ENCODE measurements around the gene ADRA2B.
"Not testable (repeated sequence)": the region's sequence is repeated elsewhere in the genome, so short reads cannot be mapped to it uniquely, and the experiment has no call there.

ADRA2B gene

DNA sequence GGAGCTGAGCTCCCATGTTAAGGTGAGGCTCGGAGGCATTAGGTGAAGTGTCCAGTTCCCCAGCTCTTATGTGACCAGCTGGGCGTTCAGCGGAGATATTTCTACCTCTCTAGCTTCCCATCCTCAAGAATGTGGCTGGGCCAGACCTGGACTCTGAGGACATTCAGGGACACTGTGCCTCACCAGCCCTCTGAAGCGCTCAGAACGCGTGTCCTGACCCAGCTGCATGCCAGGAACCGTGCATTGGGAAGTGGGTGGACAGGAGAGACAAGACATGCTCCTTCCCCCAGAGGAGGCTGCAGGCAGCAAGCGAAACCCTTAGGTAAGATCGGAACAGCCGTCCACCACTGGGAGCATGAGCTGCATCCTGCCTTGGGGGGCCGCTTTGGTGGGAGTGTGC, 43.6 kb downstream of the ADRA2B start:
- TF ChIP-seq, protein P1, sequence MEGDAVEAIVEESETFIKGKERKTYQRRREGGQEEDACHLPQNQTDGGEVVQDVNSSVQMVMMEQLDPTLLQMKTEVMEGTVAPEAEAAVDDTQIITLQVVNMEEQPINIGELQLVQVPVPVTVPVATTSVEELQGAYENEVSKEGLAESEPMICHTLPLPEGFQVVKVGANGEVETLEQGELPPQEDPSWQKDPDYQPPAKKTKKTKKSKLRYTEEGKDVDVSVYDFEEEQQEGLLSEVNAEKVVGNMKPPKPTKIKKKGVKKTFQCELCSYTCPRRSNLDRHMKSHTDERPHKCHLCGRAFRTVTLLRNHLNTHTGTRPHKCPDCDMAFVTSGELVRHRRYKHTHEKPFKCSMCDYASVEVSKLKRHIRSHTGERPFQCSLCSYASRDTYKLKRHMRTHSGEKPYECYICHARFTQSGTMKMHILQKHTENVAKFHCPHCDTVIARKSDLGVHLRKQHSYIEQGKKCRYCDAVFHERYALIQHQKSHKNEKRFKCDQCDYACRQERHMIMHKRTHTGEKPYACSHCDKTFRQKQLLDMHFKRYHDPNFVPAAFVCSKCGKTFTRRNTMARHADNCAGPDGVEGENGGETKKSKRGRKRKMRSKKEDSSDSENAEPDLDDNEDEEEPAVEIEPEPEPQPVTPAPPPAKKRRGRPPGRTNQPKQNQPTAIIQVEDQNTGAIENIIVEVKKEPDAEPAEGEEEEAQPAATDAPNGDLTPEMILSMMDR (IDR thresholded peaks at IDR 0.05; ENCODE audit: insufficient read depth, missing control alignments), result no peak
- FAIRE-seq (no peak), DNase-seq (ENCODE audit: insufficient read length, low spot score) (no peak)

DNA sequence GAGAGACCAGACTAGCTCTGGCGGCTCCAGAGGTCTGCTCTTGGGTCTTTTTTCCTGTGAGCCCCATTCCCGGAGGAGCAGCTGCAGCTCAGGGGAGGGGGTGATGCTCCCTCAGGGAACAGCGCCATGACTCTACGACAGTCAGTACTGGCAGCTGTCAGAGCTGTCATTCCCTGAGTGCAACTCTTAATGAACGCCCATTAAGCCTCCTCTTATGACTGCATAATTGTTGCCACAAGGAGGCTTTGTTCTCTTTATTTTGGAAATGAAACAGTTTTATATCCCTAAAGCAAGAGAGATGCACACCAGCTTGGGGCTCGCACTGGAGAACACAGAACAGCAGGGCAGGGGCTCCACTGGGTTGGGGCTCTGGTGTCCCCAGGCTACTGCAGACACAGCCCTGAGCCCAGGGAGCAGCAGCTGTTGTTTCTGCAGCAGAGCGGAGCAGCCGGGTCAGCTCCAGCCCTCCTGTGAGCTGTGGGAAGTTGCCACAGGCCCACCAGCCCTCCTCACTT, 44.3 kb downstream of the ADRA2B start:
- not testable (repeated sequence) for DNase-seq (ENCODE audit: insufficient read length, low spot score); FAIRE-seq

DNA sequence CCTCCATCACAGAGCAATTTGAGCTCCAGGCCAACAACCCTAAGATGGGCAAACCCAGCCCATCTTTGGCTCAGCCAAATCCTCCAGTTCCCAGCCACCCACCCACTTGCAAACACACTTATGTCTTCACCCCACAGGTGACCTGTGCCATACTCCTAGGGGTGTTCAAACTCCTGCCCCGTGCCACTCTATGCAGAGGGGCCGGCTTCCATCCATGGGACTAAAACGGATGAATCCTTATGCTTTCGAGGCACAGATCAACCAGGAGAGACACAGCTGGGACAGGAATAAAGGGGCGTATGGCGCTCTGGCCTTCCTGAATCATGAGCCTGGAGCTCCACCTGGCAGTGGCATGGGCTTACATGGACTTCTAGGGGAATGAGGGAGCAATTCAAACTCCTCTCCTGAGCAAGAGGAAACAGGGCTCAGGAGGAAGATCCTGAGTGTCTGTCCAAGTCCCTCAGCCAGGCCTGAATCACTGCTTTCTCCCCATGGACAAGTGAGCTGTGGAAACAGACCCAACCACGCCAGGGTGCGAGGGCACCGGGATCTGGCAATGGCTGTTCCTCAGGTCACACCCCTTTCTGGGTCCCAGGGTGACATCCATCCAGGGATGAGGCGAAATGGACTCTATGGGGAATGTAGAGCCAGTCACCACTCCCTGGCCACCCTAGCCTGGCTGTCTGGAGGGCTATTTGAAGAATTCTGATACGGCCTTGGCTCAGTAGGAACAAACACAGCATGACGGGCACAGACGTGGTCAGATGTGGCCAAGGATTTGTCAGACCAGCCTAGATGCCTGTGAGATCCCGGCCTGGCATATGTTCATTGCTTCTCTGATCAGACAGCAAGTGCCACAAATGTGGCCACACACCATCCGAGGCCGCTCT, 45.0 kb downstream of the ADRA2B start:
- not testable (repeated sequence) for DNase-seq (ENCODE audit: insufficient read length, low spot score); FAIRE-seq

DNA sequence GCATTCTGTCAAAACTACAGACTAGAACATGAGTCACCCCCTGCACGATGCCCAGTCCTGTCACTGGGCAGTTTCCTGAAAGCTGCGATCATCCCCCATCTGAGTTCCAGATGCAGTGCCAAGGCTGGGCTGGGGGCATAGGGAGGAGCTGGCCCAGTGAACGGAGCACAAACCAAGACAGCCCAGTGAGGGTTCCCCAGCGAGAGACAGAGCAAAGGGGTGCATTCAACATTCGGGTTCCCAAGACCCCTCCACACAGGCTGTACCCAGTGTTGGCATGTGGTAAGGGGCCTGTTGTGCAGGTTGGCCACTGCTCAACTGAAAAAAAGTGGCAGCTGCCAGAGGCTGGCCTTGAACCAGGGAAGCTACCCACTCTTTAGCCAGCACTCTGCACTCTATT, 46.0 kb downstream of the ADRA2B start:
- not testable (repeated sequence) for DNase-seq (ENCODE audit: insufficient read length, low spot score); FAIRE-seq

DNA sequence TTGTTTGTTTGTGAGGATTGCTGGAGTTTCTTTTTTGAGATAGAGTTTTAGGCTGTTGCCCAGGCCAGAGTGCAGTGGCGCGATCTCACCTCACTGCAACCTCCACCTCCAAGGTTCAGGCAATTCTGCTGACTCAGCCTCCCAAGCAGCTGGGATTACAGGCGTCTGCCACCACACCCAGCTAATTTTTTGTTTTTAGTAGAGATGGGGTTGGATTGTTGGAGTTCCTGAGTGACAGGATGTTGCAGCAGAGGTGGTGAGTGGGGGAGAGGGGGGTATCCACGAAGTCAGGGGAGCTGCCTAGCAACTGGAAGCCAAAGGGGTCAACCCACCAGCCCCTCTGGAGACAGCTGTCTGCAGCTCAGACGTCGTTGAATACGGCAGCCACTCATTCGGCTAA, 46.5 kb downstream of the ADRA2B start:
- not testable (repeated sequence) for FAIRE-seq; DNase-seq (ENCODE audit: insufficient read length, low spot score)

DNA sequence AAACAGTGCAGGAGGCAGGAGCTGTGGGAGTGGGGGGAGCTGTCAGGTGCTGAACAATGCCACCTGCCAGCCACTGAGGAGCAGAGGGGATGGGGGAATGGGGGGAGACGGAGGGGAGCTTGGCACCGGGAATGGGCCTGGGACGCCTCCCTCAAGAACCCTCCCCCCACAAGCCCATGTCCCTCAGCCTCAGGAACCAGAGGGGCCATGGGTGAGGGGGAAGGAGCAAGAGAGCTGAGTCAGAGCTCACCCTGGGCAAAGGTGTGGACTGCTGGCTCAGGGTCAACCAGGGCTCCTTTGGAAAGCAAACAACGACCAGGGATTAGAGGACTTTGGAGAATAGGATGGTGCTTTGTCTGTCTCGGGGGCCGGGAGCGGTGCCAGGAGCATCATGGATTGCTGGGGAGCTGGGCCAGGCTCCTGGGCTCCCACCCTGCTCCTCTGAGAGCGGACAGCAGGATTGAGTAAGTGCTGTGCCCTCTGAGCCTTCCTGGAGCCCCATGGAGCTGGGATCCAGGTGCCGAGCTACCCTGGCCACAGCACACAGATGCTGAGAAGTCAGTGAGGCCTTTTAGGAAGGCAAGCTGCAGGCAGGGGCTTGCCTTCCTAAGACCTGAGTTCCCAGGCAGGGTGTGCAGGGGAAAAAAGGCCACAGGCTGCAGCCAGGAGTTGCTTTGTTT, 48.3 kb downstream of the ADRA2B start:
- not testable (repeated sequence) for DNase-seq (ENCODE audit: insufficient read length, low spot score); FAIRE-seq

DNA sequence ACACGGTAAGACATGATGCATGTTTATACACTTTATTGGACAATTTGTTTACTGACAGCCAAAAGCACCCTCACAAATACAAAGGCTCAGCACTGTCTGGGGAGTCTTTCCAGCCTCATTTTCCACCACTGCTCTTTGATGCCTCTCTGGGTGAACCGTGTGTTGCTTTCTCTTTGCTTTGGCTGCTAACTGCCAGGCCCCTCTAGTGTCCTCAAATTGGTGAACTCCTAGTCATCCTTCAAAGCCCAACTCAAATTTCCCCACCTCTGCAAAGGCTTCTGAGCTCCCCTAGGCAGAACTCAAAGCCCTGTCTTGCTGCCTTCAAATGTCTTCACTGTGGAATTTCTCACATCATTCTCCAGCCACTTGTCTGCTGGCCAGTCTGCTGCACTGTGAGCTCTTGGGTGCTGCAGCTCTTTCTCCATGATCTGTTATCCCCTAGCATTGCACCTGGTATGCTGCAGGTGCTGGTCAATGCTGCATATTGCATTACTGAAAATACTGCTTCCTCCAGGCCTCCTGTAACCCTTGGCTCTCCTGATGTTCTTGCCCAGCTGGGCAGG, 49.2 kb downstream of the ADRA2B start:
- not testable (repeated sequence) for FAIRE-seq; DNase-seq (ENCODE audit: insufficient read length, low spot score)

DNA sequence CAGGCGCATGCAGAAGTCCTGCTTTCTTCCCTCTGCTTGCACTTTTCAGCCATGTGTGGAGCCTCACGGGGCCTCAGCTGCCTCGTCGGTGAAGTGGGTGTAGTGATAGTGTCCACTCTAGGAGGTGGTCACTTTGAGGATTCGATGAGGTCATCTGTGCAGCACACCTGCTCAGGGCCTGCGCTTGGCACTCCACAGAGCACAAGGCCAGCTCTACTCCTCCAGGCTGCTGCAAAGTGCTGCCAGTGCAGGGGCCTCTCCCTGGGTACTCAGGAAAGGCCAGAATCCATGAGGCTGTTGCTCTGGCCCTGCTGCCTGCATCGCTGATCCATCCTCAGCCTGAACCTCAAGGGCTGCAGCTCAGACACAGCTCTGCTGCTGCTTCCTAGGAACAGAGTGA, 49.9 kb downstream of the ADRA2B start:
- FAIRE-seq; DNase-seq (ENCODE audit: insufficient read length, low spot score): not testable (repeated sequence)

DNA sequence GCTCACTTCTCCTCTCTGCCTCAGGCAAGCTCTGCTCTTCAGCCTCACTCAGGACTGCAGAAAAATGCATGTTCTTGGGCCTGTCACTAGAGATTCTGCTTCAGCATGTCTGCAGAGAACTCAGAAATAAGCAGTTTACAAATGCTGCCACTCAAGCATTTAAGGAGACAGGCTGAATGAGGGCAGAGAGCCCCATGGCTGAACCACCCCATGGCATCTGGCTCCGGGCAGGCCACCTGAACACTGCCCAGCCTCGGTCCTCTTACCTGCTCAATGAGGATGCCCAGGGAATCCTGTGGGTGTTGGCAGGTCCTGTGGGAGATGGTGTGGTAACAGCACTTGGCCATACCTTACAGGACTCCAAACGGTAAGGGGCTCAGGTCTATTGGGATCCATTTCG, 50.4 kb downstream of the ADRA2B start:
- not testable (repeated sequence) for DNase-seq (ENCODE audit: insufficient read length, low spot score); FAIRE-seq

DNA sequence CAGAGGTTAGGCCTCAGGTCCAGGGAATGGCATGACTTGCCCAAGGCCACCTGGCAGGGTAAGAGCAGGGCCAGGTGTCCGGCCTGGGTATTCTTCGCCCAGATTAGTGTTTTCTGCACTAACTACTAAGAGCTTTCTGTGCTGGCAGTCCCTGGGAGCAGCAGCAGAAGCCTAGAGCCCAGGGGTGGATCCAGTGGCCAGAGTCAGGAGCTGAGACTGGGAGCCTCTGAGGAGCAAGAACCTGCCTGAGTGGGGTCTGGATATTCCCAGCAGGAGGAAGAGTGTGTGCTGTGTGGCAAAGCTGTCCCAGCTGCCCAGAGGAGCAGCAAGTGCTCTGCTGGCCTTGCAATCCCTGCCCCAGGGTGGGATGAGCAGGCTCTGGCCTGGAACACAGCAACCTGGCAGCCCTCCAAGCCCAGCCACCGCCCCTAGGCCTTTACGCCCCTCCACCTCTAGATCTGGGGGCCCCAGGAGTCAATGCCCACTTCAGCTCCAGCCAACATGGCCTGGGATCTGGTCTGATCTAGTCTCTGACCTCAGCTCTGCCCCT, 50.9 kb downstream of the ADRA2B start:
- FAIRE-seq (no peak), DNase-seq (ENCODE audit: insufficient read length, low spot score) (no peak)
- TF ChIP-seq, protein P1 (IDR thresholded peaks at IDR 0.05; ENCODE audit: insufficient read depth, missing control alignments), result no peak

DNA sequence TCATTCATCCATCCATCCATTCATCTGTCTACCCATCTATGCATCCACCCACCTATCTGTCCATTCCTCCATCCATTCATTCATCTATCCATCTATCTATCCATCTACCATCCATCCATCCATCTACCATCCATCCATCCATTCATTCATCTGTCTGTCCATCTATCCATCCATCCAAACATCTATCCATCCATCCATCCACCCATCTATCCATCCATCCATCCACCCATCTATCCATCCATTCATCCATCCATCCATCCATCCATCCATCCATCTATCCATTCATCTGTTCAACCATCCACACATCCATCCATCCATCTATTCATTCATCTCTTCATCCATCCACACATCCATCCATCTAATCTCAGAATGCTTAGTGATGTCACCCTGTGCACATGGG, 51.6 kb downstream of the ADRA2B start:
- DNase-seq (ENCODE audit: insufficient read length, low spot score), result not testable (repeated sequence)

DNA sequence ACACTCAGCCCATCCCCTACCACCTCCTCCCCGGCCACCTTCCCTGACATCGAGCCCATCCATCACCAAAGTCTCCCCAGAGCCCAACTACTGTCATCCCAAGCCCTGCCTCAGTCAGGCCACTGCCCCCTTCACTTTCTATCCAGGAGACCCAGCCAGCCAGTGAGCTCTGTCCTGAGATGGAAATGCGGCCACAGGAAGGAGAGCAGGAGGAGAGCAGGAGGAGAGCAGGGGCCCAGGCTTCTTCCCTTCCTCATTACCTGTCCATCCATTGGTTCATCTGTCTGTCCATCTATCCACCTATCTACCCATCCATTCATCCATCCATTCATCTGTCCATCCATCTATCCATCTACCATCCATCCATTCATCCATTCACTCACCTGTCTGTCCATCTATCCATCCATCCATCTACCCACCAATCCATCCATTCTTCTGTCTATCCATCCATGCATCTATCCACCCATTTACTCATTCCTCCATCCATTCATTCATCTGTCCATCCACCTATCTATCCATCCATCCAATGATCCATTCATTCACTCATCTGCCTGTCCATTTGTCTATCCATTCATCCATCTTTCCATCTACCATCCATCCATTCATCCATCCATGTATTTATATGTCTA, 52.2 kb downstream of the ADRA2B start:
- DNase-seq (ENCODE audit: insufficient read length, low spot score), result not testable (repeated sequence)

More for the DNA sequence above, 51.6 kb downstream of the ADRA2B start:
- FAIRE-seq, result not testable (repeated sequence)

More for the DNA sequence above, 52.2 kb downstream of the ADRA2B start:
- not testable (repeated sequence) for FAIRE-seq
